ENCODE measurements around the gene CT47A1. TPM values are rescaled to one million over a fixed set of nuclear protein-coding genes. Genes with fewer than 3 reads are reported as not detected.

Gene CT47A1
- total RNA-seq, 1 experiment from 2014 or later, result not detected

GRCh38 chrX:121028419-121028818 lies 42.9 kb upstream of the CT47A1 start:
- in situ Hi-C loops (cut with HindIII; ENCODE audit: low pct_unique_long_range_greater_than_20kb, low sequenced_read_pairs) (no loop called here), intact Hi-C loops (cut with micrococcal nuclease; ENCODE audit: unreplicated experiment) (no loop called here)
- no peak overlapping the region for H3K27ac ChIP-seq (ENCODE audit: low read length)
- TF ChIP-seq CTCF (IDR thresholded peaks at IDR 0.05), result no peak
- TF ChIP-seq POLR2AphosphoS5 (IDR thresholded peaks at IDR 0.05; ENCODE audit: low read depth, low read length), result no peak
- TF ChIP-seq SIN3A (IDR thresholded peaks at IDR 0.05; ENCODE audit: borderline replicate concordance, insufficient read depth, low read depth, low read length), result no peak
- no peak for TF ChIP-seq TCF7L2 (IDR thresholded peaks at IDR 0.05; ENCODE audit: low read depth, low read length)
- no peak for TF ChIP-seq REST (IDR thresholded peaks at IDR 0.05; ENCODE audit: insufficient read depth in 1 of 2, low read depth in 2 of 2, low read length in 1 of 2)
- ChIA-PET POLR2A (no interaction called here), CTCF (no interaction called here)
- no peaks in the 10 kb centered on the region for H3K4me1 ChIP-seq (ENCODE audit: control insufficient read depth, insufficient read depth, low read length)
- DNase-seq (ENCODE audit: low read depth, low spot score) (no peak), ATAC-seq (no peak)
- H3K9me3 ChIP-seq (ENCODE audit: control insufficient read depth, insufficient read depth, low read depth, low read length), result no peaks in the 10 kb centered on the region
- H3K27me3 ChIP-seq (ENCODE audit: control insufficient read depth, insufficient read depth, low read length), result no peaks in the 10 kb centered on the region; the same call in 1 of the 2 replicates
- H3K36me3 ChIP-seq (ENCODE audit: control insufficient read depth, insufficient read depth, low read length), result no peaks in the 10 kb centered on the region
- H3K4me3 ChIP-seq (ENCODE audit: low read depth in 2 of 2, low read length in 2 of 2), result no peak overlapping the region
- BruUV-seq (replicated peaks), result no TSS peak

GRCh38 chrX:121014826-121015225 lies 29.3 kb upstream of the CT47A1 start:
- ChIA-PET POLR2A (no interaction called here), CTCF (no interaction called here)
- intact Hi-C loops (cut with micrococcal nuclease; ENCODE audit: unreplicated experiment), result no loop called here
- ATAC-seq (no peak), DNase-seq (ENCODE audit: low read depth, low spot score) (no peak)
- no peaks in the 10 kb centered on the region for H3K27me3 ChIP-seq (ENCODE audit: control insufficient read depth, insufficient read depth, low read length)
- no TSS peak for BruUV-seq (replicated peaks)
- H3K4me3 ChIP-seq (ENCODE audit: low read depth in 2 of 2, low read length in 2 of 2), result no peak overlapping the region
- TF ChIP-seq REST (IDR thresholded peaks at IDR 0.05; ENCODE audit: insufficient read depth in 1 of 2, low read depth in 2 of 2, low read length in 1 of 2), result no peak
- TF ChIP-seq TCF7L2 (IDR thresholded peaks at IDR 0.05; ENCODE audit: low read depth, low read length), result no peak
- no peak for TF ChIP-seq CTCF (IDR thresholded peaks at IDR 0.05)
- TF ChIP-seq SIN3A (IDR thresholded peaks at IDR 0.05; ENCODE audit: borderline replicate concordance, insufficient read depth, low read depth, low read length), result no peak
- TF ChIP-seq POLR2AphosphoS5 (IDR thresholded peaks at IDR 0.05; ENCODE audit: low read depth, low read length), result no peak
- H3K27ac ChIP-seq (ENCODE audit: low read length), result no peak overlapping the region
- no peaks in the 10 kb centered on the region for H3K36me3 ChIP-seq (ENCODE audit: control insufficient read depth, insufficient read depth, low read length)
- no peaks in the 10 kb centered on the region for H3K9me3 ChIP-seq (ENCODE audit: control insufficient read depth, insufficient read depth, low read depth, low read length)
- in situ Hi-C loops (cut with HindIII; ENCODE audit: low pct_unique_long_range_greater_than_20kb, low sequenced_read_pairs), result no loop called here
- no peaks in the 10 kb centered on the region for H3K4me1 ChIP-seq (ENCODE audit: control insufficient read depth, insufficient read depth, low read length)
